ENCODE results near the gene ASPHD2.

The ASPHD2 gene

DNA sequence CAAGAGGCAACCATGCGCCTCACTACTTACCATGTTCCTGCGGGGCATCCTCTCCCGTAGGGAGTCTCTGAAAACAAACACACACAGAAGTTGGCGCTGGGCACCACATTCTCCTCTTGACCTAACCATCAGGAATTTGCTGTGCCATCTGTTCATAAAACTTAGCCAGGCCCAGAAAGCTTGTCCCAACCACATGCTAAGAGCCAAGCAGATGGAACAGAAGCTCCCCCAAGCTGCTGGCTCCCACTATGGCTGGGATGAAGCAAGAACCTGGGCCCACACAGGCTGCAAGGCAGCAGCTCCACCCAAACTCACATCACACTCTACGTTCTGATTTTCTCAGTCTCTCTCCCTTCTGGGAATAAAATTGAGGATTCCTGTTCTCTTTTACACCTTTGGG lies 37.1 kb downstream of the ASPHD2 start:
- in situ Hi-C loops (cut with MboI; ENCODE audit: low sequenced_read_pairs) = loop anchor here (10.0 kb wide), 1 partner anchor 71 kb away; no protein-coding TSS in a partner anchor

DNA sequence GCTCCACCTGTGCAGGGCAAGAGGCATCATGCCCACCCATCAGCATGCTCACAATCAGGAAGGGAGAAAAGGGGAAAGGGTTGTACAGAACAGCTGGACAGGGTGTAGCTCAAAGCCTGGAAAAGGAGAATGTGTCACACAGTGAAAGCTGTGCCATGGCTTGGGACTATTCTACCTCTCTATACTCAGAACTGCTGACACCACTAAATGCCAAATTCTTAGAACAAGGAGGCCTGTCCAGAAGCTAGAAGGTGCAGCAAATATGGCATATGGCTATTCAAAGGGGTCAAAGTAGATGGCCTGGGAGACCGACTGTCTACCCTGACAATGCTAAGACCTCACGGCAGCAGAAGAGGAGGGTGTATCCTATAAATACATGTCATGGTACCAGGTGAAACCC lies 41.7 kb downstream of the ASPHD2 start:
- in situ Hi-C loops (cut with MboI; ENCODE audit: low sequenced_read_pairs) = no loop called here

DNA sequence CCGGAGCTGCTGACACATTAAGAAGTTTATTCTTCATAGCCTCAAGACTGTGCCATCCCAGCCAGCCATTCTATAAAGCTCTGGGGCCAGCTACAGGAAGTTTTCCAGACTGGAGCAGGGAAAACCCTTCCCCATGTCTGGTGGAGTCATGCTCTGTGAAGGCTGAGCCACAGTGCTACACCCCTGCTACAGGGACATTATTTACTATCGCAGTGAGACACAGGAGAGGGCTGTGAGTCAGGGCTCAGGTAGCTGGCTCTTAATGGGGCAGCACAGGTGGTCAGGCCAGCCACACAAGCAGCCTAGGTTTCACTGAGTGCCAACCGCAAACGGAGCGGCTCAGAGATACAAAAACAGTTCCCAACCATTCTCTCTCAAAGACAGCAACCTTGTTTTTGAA lies 42.5 kb downstream of the ASPHD2 start:
- in situ Hi-C loops (cut with MboI; ENCODE audit: low sequenced_read_pairs) = no loop called here

DNA sequence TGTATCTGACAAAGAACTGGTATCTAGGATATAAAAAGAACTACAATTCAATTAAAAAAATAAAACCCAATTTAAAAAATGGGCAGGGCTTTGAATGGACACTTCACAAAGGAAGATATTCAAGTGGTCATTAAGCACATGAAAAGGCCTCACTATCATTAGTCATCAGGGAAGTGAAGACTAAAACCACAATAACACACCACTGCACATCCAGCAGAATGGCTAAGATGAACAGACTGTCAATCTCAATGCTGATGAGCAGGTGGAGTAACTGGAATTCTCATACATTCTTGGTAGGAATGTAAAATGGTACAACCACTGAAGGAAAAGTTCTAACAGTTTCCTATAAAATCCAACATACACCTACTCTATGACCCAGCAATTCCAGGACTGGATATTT lies 45.6 kb downstream of the ASPHD2 start:
- in situ Hi-C loops (cut with MboI; ENCODE audit: low sequenced_read_pairs) = no loop called here

DNA sequence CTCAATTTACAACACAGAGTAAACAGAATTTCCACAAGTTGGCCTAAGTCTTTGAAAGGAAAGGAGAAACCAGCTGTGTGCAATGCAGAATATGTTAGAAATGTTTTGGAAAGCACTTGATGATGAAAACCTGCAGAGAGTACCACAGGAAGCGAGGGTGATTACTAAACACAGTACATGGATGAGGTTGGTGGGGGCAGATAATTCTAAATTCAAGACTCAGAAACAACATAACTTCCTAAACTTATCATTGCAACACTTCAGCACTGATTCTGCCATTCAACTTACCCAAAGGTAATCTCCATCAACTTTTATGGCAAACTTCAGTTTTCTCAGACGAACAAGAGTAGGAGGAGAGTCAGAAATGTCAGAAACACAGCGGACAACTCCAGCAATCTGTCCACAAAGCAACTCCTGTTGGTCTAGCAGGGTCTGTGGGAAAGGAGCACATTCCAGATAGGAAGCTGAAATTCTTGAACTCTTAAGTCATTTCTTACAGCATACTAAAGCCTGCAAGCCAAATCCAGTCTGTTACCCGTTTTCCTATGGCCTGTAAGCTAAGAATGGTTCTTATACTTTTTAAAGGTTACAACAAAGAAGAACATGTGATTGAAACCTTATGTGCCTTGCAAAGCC lies 47.8 kb downstream of the ASPHD2 start:
- in situ Hi-C loops (cut with MboI; ENCODE audit: low sequenced_read_pairs) = no loop called here

DNA sequence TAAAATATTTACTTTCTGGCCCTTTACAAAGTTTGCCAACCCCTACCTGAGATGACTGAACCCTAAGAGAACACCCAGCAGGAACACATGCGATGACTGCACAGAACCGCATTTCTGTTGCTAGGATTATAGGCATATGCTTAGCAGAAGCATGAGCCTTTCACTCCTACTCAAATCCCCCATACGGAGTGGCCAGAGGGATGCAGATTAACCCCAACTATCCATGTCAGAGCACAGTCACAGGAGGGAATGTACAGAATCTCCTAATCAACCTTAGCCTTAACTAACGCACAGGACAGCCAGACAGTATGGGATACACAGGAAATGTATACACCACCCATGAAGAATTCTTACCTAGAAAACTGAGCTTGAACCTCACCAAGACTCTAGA lies 48.3 kb downstream of the ASPHD2 start:
- in situ Hi-C loops (cut with MboI; ENCODE audit: low sequenced_read_pairs) = no loop called here

DNA sequence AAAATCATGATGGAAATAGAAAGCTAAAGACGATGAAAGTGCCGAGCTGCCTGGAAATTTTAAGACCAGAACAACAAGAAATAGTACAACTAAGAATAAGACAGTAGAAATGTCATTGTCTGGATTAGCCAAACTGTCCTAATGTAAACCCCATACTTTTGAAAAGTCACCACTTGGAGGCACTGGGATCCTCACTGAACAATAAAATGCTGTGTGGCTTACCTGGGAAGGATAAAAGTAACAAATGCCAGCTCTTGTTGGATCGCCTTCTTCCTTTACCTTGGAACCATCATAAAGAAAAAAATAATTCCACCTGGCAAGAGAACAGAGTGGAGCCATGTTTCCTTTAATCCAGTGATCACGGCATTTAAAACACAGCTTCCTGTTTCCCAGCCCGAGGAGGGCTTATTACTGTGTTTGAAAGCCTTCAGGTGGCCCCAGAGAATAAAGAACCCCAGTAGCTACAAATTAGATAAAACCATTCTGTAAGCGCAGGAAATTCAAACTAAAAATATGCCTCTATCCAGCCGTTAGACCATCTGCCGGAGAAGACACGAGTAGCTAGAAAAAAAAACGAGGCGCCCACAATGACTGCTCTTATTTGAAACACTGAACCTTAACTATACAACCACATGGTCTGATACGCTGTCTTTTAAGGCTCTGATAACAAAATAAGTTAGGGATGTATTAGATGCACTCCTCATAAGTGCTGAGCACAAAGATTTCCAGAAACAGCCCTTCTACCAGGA lies 50.2 kb downstream of the ASPHD2 start:
- in situ Hi-C loops (cut with MboI; ENCODE audit: low sequenced_read_pairs) = no loop called here

DNA sequence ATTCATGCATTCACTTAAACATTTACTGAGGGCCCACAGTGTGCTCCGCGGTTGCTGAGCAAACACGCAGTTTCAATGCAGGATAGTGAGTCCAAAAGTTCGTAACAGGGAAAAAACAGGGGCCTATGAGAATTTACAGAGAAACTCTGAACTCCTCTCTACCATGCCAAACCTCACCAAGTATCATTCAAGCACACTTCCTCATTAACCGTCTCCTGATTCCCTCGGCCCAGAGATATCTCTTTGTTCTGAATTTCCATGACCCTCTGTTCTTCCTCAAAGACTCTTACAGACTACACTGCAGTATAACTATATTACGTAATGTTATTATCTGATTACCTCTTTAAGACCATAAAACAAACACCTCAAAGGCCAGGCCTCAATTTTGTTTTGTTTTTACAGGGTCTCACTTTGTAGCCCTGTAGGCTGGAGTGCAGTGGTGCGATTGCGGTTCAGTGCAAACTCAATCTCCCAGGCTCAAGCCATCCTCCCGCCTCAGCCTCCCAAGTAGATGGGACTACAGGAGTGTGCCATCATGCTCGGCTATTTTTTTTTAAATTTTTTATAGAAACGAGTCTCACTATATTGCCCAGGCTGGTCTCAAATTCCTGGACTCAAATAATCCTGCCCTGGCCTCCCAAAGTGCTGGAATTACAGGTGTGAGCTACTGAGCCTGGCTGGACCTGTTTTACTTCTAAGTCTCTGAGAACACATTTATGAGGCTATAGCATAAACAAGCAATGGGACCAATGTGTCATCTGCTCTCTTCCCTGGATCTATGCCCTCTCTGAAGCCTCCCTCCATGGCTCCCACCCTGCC lies 50.9 kb downstream of the ASPHD2 start:
- in situ Hi-C loops (cut with MboI; ENCODE audit: low sequenced_read_pairs) = no loop called here

DNA sequence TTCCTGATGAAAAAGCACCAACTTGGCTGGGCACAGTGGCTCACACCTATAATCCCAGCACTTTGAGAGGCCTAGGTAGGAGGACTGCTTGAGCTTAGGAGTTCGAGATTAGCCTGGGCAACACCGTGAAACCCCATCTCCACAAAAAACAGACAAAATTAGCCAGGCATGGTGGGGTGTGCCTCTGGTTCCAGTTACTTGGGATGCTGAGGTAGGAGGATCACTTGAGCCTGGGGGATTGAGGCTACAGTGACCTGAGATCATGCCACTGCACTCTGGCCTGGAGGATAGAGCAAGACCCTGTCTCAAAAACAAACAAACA lies 51.5 kb downstream of the ASPHD2 start:
- in situ Hi-C loops (cut with MboI; ENCODE audit: low sequenced_read_pairs) = no loop called here

DNA sequence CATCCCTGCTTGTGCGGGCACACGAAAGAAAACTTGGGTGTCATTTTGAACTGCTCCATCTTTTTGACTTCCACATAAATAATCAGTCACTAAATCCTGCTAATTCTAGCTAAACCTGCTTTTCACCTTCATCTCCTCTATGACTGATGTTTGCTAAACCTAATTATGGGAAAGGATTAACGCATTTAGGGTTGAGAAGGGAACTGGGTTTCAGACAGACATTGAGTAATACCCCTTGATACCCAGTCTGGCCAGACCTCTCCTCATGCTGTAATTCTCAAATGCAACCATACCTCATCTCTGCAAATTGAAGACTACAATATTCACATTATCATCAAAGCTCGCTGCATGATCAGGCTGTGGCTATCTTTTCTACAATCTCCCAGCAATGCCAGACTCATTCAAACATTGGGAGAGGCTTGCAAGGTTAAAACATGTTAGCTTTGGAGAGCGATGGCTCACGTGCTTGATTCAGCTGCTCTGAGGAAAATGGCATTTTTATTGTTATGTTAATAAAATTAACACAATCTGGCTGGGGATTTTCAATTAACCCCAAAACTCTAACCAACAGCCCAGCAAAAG lies 52.1 kb downstream of the ASPHD2 start:
- in situ Hi-C loops (cut with MboI; ENCODE audit: low sequenced_read_pairs) = no loop called here

DNA sequence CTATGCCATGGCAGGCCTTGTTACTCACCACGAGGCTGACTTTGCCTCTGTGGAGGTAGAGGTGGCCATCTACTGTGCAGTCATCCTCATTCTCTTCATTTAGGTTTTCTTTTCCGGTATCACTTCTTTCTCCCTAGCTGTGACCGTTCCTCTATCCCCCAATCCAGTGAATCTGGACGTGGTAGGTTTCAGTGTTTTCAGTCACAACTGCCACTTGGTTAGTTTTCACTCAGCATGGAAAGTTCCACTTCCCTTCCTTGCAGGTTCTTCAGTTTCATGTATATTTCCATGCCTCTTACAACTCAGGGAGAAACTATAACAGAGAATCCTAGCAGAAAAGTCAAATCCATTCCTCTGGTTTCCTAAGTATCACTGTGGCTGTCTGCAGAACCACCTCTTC lies 52.6 kb downstream of the ASPHD2 start:
- in situ Hi-C loops (cut with MboI; ENCODE audit: low sequenced_read_pairs) = no loop called here

DNA sequence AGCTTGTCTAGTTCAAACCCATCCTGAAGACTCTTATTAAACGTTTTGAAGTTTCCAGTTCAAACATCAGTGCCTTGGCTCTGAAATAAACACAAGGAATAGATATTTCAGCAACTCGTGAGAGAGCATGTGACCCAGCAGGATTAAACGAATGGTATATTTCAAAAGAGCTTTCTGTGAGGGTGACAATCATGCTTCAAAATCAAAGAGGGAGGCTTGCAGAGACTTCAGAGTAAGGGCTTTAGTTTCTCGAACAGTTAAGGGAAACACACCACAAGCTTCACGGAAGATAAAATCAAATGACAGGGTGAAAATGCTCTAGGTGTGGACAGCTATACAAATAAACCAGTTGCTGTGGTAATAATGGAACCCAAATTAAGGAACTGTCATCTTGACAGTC lies 53.1 kb downstream of the ASPHD2 start:
- in situ Hi-C loops (cut with MboI; ENCODE audit: low sequenced_read_pairs) = no loop called here

DNA sequence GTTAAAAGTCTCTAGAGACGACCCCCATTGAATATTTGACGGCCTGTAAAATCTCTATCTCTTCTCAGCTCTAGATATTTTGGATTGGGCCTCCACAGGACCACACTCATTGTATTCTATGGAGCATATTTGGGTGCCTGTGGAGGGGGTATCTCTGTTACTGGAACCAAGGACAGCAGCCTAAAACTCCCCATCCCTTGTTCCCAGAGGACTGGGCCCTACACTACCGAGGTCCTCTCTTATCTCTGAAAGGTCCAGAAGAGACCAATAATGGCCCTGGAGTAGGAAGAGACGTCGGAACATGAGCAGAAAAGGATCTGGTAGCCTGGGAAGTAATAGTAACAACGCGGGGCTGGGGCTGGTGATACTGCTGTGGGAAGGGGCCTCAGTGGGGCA lies 54.0 kb downstream of the ASPHD2 start:
- in situ Hi-C loops (cut with MboI; ENCODE audit: low sequenced_read_pairs) = no loop called here

DNA sequence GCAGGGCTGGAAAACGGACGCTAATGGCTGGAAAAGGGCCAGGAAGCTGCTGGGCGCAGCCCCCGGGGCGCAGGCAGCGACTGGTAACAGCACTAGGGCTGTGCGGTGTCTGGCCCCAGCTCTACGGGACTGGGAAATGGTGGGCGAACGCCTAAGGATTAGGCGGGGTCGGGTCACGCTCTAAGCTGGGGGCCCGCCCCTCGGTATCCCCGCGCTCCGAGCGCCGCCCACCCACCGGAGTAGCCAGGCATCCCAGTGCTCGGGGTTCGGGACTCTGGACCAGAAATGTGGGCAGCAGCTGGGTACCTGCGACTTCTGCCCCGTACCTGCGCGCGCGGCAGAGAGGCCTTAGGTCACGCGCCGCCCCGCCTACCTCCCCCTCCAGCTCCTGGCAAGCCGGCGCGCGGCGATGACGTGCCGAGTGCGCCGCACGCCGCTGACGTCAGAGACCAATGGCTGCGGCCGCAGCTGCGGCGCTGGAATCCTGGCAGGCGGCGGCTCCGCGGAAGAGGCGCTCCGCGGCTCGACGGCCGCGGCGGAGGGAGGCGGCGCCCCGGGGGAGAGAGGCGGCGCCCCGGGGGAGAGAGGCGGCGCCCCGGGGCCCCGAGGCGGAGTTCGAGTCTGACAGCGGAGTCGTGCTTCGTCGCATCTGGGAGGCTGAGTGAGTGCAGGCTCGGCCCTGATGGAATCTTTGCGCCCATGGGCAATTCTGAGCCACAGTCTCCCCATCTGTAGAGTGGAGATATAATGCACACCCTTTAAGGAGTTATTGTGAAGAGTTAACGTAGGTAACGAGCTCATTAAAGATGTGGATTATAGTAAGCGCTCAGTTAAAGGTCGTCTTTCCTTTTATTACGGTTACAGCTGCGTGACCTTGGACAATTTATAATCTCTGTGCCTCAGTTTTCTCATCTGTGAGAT lies 54.6 kb downstream of the ASPHD2 start, which contains the start of the genes HPS4 and SRRD:
HPS4 (minus strand) TSS at position 345 of the 921 bp plus-strand sequence. CDS start 2,021 bp downstream, outside the sequence.
SRRD (plus strand) TSS at position 439 of the 921 bp plus-strand sequence; CDS start at position 453, 14 bp downstream.
- in situ Hi-C loops (cut with MboI; ENCODE audit: low sequenced_read_pairs) = no loop called here

DNA sequence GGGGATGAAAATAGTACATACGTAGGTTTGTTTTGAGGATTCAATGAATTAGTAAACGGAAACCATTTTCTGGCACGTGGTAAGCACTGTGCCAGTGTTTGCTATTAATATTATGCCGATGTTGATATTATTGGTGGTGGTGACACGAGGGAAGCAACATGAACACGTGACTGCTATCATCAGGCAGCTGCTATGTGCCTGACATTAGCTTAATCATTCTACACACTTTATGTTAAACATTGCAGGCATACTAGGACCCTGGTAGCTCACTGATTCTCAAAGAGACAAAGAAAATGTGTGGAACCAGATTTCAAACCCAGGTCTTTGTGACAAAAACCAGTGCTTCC lies 55.3 kb downstream of the ASPHD2 start:
- in situ Hi-C loops (cut with MboI; ENCODE audit: low sequenced_read_pairs) = no loop called here

DNA sequence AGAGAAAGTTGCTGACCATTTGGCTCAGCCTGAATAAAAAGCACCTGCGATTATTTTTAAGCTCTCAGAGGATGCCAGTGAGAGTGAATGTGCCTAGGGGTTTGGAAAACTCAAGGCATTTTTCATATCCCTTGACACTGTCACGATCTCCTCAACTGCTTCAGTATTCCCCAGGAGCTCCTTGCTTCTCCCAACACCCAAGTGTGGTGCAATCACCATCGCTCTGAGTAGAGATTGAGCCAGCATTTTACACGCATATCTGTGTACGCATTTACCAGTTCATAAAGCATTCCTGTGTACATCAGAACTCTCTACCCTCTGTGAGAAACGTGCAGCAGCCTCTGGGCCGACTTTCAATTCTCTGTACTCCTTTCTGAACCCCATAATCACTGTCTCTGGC lies 56.0 kb downstream of the ASPHD2 start:
- in situ Hi-C loops (cut with MboI; ENCODE audit: low sequenced_read_pairs) = no loop called here

DNA sequence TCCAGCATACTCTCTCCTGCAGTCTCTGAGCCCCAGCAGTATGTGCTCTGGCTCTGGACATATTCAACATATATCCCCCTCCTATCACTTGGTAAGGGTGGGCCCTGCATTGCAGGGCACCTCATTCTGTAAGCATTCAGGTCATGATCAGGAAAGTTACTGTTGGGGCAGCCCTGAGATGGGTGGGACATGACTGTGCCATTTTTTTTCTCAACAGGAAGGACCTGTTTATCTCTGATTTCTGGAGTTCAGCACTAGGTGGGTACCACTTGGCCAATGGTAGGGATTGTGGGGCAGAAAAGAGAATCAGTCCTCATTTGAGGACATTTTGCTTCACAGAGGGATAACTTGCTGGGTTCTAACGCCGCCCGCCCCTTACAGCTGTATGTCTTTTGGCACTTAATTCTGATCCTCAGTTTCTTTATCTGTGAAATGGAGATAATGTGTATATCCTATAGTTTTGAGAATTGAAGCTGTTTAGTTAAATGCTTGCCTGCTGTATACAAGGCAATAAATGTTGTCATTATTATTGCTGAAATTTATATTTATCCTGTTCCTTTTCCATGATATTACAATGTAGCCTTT lies 56.8 kb downstream of the ASPHD2 start:
- in situ Hi-C loops (cut with MboI; ENCODE audit: low sequenced_read_pairs) = no loop called here

DNA sequence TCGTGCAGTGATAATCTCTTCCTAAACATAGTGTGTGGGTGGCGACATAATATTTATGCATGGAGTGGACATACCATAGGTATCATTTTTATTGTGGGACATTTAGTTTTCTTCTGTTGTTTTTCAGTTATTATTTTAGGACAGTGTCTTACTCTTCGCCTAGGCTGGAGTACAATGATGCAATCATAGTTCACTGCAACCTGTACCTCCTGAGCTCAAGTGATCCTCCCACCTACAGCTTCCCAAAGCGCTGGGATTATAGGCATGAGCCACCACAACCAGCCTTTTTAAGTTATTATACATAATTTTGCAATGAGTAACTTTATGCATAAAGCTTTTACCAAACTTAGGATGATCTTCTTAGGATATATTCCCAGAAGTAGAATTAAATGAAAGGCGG lies 57.3 kb downstream of the ASPHD2 start:
- in situ Hi-C loops (cut with MboI; ENCODE audit: low sequenced_read_pairs) = no loop called here

DNA sequence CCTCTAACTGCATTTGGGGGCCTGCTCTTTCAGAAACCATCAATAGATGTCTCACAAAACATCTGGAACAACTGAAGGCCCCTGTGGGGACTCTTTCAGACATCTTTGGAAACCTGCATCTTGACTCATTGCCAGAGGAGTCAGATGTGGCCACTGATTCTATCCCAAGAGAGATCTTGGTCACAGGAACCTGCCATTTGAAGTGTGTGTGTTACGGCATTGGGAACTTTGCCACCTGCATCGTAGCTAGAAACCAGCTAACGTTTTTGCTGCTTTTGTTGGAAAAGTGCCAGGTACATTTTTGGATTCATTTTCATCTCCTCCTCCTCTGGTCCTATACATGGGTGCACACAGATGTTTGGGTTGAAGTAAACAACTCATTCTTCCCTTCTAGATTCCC lies 58.9 kb downstream of the ASPHD2 start:
- in situ Hi-C loops (cut with MboI; ENCODE audit: low sequenced_read_pairs) = no loop called here

DNA sequence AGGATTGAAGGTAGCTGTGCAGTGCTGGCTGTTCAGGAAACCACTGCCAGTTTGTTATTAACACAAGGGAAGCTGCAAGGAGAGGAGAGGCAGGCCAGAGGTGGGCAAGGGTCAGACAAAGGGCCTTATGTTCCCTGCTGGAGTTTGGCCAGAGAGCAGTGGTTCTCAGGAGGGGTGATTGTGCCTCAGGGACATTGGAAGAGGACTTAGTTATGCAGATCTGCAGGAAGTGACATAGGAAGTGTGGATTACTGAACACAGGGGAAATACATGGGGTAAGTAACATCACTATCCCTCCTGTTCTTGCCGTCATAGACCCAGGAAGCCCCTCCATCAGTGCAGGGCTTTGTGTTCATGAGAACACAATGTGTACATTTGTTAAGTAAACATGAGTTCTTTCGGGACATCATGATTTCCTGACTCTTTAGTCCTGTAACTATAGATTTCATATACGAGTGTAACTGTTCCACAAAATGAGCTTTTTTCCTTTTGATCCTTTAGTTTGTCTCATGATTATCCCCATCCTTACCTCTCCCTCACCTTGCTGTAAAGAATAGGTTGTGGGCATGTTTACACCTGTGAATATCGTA lies 60.5 kb downstream of the ASPHD2 start:
- in situ Hi-C loops (cut with MboI; ENCODE audit: low sequenced_read_pairs) = no loop called here

Data from HL-60/S4 treated with retinoic acid at 250 ng/mL for 4 days and 3 days (cell line).